Vagina (tissue), 2 donors: ENCODE data around the gene SIK3. TPM values are rescaled to one million over a fixed set of nuclear protein-coding genes. Genes with fewer than 3 reads are reported as not detected.
"Not testable (repeated sequence)": the region's sequence is repeated elsewhere in the genome, so short reads cannot be mapped to it uniquely, and the experiment has no call there.

Experiments
- DNase-seq, 2 donors: peaks; one replicate each; pipeline ENCODE4 v3.0.0-alpha.2; 2017; ENCODE audit errors: extremely low spot score in 2 of 2
- H3K27ac ChIP-seq: fragments of 200-600 bp; sonication (generic); one replicate; pipeline ENCODE4 v1.5.1; 2019
- H3K27me3 ChIP-seq: fragments of 200-600 bp; sonication (generic); one replicate; pipeline ENCODE4 v1.5.1; 2019
- H3K36me3 ChIP-seq, 2 donors: fragments of 200-600 bp; sonication (generic); one replicate each; pipeline ENCODE4 v1.5.1; 2017 to 2019
- H3K4me1 ChIP-seq: fragments of 200-600 bp; sonication (generic); one replicate; pipeline ENCODE4 v1.5.1; 2019
- H3K4me3 ChIP-seq, 2 donors: fragments of 200-600 bp; sonication (generic); 1 replicate in 1 of 2; 2 replicates in 1 of 2; pipeline ENCODE4 v1.5.1; 2016 to 2019
- H3K9me3 ChIP-seq: fragments of 200-600 bp; sonication (generic); one replicate; pipeline ENCODE4 v1.5.1; 2019
- POLR2A ChIP-seq, 2 donors: fragments of 450-650 bp; IDR thresholded peaks; one replicate each; pipeline ENCODE4 v1.6.1; 2017; ENCODE audit warnings: antibody characterized with exemption in 2 of 2, mild to moderate bottlenecking in 2 of 2, moderate library complexity in 2 of 2
- POLR2AphosphoS5 ChIP-seq, 2 donors: sonication (generic); formaldehyde crosslinking; IDR thresholded peaks; one replicate each; pipeline ENCODE4 v1.9.0; 2017; ENCODE audit warnings: antibody characterized with exemption in 2 of 2, mild to moderate bottlenecking in 2 of 2, low read depth in 1 of 2; ENCODE audit not compliant: insufficient read depth in 1 of 2
- intact Hi-C: fragments of 100-400 bp; cut with DNase I; formaldehyde crosslinking; loops from one replicate; pipeline ENCODE4 v1.15.1; 2023
- total RNA-seq: library from RNA; depleted of rRNA; stranded (reverse); fragments of >200 nt; gene quantifications from one replicate; pipeline ENCODE4 v1.2.3, GENCODE V29; 2016
- TF ChIP-seq, protein P1 (sequence below), 3 experiments: fragments of 450-650 bp in 2 of 3; fragments of 200-600 bp in 1 of 3; sonication (generic) in 1 of 3; IDR thresholded peaks; one replicate each; pipeline ENCODE4 v1.5.1; 2017 to 2019; ENCODE audit warnings: antibody characterized with exemption in 3 of 3, mild to moderate bottlenecking in 2 of 3, moderate library complexity in 2 of 3

Gene SIK3
- total RNA-seq, 1 donor from 2014 or later: 39.0 TPM

DNA sequence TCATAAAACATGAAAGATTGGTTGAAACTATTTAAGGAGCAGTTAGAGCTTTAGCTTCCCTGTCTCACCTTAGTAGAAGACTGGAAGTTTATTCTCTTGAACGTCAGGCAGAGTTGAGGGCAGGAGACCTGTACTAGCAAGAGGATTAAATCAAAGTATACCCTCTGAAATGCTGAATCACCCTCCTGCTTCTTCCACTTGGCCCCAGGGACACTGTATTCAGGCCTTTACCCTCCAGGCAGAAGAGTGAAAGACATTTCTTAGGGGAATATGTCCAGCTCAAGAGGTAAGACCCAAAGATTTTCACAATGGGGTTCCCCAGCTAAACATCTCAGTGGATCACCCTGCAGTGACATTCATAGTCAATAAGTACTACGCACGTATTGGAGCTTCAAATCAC is 287.0 kb downstream of the SIK3 start:
- intact Hi-C loops: no loop called here
- no peak for DNase-seq
- no peaks in the 10 kb centered on the region for H3K27me3 ChIP-seq
- H3K9me3 ChIP-seq: no peaks in the 10 kb centered on the region
- H3K4me1 ChIP-seq: no peaks in the 10 kb centered on the region
- no peak for TF ChIP-seq POLR2AphosphoS5 (IDR thresholded peaks at IDR 0.05; ENCODE audit: insufficient read depth in 1 of 2, low read depth in 1 of 2)
- TF ChIP-seq, protein P1, sequence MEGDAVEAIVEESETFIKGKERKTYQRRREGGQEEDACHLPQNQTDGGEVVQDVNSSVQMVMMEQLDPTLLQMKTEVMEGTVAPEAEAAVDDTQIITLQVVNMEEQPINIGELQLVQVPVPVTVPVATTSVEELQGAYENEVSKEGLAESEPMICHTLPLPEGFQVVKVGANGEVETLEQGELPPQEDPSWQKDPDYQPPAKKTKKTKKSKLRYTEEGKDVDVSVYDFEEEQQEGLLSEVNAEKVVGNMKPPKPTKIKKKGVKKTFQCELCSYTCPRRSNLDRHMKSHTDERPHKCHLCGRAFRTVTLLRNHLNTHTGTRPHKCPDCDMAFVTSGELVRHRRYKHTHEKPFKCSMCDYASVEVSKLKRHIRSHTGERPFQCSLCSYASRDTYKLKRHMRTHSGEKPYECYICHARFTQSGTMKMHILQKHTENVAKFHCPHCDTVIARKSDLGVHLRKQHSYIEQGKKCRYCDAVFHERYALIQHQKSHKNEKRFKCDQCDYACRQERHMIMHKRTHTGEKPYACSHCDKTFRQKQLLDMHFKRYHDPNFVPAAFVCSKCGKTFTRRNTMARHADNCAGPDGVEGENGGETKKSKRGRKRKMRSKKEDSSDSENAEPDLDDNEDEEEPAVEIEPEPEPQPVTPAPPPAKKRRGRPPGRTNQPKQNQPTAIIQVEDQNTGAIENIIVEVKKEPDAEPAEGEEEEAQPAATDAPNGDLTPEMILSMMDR (IDR thresholded peaks at IDR 0.05): no peak
- TF ChIP-seq POLR2A (IDR thresholded peaks at IDR 0.05): no peak
- H3K36me3 ChIP-seq: no peaks in the 10 kb centered on the region
- H3K27ac ChIP-seq: no peak overlapping the region
- no peak overlapping the region for H3K4me3 ChIP-seq

GRCh38 chr11:116808262-116809175 is 289.7 kb downstream of the SIK3 start:
- DNase-seq: no peak
- H3K4me1 ChIP-seq: no peaks in the 10 kb centered on the region
- H3K9me3 ChIP-seq: no peaks in the 10 kb centered on the region
- no peaks in the 10 kb centered on the region for H3K36me3 ChIP-seq
- intact Hi-C loops: no loop called here
- H3K4me3 ChIP-seq: no peak overlapping the region
- H3K27ac ChIP-seq: no peak overlapping the region
- H3K27me3 ChIP-seq: no peaks in the 10 kb centered on the region
- TF ChIP-seq, protein P1 (IDR thresholded peaks at IDR 0.05): no peak
- TF ChIP-seq POLR2AphosphoS5 (IDR thresholded peaks at IDR 0.05; ENCODE audit: insufficient read depth in 1 of 2, low read depth in 1 of 2) (no peak), POLR2A (IDR thresholded peaks at IDR 0.05) (no peak)

DNA sequence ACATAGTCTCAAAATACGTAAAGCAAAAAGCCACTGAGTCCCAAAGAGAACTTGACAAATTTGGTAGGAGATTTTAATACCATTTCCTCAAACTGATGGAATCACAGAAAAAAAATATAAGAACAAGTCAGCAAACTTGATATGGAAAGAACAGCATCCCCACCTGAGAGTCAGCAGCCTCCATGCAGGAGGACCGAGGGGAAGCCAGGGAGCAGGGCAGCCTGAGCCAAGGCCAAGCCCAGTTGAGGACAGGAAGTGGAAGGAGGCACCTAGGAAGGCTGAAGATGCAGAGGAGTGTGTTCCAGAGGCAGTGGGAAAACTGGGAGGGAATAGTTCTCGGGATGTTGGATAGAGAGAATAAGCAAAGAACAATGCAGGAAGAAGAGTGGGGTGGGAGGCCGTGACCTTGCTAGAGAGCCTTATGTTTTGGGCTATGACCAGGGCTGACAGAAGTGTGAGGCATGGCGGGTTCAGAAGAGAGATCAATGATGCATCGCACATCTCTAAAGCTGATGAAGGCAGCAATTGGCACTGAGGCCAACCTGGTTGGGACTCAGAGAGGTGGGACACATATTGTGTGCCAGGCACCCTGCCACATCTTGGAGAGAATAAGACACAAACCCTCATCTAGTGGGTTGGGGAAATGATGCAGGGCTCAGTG is 290.5 kb downstream of the SIK3 start:
- intact Hi-C loops: no loop called here
- TF ChIP-seq POLR2AphosphoS5 (IDR thresholded peaks at IDR 0.05; ENCODE audit: insufficient read depth in 1 of 2, low read depth in 1 of 2) (no peak), POLR2A (IDR thresholded peaks at IDR 0.05) (no peak)
- TF ChIP-seq, protein P1 (IDR thresholded peaks at IDR 0.05): no peak
- H3K4me1 ChIP-seq: no peaks in the 10 kb centered on the region
- H3K9me3 ChIP-seq: no peaks in the 10 kb centered on the region
- no peaks in the 10 kb centered on the region for H3K27me3 ChIP-seq
- no peak overlapping the region for H3K4me3 ChIP-seq
- H3K27ac ChIP-seq: no peak overlapping the region
- H3K36me3 ChIP-seq: no peaks in the 10 kb centered on the region
- no peak for DNase-seq

DNA sequence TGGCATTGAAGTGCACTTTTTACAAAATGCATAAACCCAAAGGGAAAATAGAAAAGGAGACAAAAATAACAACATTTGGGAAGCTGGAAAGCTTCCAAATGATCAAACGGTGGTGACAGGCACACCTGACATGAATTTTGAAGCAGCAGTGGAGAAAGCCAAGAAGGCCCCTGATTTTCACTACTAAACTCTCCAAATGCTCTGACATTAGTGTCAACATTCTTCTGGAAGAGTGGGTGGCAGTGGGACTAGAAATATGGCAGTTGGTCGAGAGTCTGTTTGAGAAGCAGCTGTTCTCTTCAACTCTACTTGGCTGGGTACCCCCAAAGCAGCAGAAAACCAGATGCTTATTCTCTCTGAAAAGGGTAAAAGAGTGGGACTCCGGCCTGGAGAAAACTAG is 294.2 kb downstream of the SIK3 start:
- Histone ChIP-seq H3K4me3 (no peak overlapping the region), H3K36me3 (no peaks in the 10 kb centered on the region), H3K9me3 (no peaks in the 10 kb centered on the region), H3K27ac (no peak overlapping the region), H3K4me1 (no peaks in the 10 kb centered on the region), H3K27me3 (no peaks in the 10 kb centered on the region)
- intact Hi-C loops: no loop called here
- no peak for TF ChIP-seq POLR2A (IDR thresholded peaks at IDR 0.05)
- TF ChIP-seq, protein P1 (IDR thresholded peaks at IDR 0.05): no peak
- no peak for TF ChIP-seq POLR2AphosphoS5 (IDR thresholded peaks at IDR 0.05; ENCODE audit: insufficient read depth in 1 of 2, low read depth in 1 of 2)
- DNase-seq: no peak

GRCh38 chr11:116801662-116802061 is 296.6 kb downstream of the SIK3 start:
- H3K4me1 ChIP-seq, DNase-seq, H3K27me3 ChIP-seq, intact Hi-C loops, H3K36me3 ChIP-seq, H3K27ac ChIP-seq, H3K4me3 ChIP-seq, H3K9me3 ChIP-seq: not testable (repeated sequence)
